HG03342 (cell line): ENCODE results near the gene TALDO1.

Experiments used
- ATAC-seq: cut with Tn5 transposase; IDR thresholded peaks from one replicate; pipeline ENCODE4 v1.9.1; 2021; ENCODE audit warnings: mild to moderate bottlenecking, moderate library complexity; ENCODE audit not compliant: unreplicated experiment

The TALDO1 gene

DNA sequence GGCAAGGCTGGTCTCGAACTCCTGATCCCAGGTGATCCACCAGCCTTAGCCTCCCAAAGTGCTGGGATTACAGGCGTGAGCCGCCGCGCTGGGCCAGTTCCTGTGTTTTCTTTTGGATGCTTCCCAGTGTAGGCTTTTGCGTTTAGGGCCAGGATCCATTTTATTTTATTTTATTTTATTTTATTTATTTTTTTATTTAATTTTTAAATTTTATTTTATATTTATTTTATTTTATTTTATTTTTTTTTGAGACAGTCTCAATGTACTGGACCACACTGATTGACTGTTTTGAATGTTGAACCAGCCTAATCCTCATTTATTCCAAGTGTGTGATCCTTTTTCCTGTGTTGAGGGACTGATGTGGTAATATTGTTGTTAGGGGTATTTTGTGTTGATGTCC lies 32.8 kb upstream of the TALDO1 start:
- no peak for ATAC-seq

DNA sequence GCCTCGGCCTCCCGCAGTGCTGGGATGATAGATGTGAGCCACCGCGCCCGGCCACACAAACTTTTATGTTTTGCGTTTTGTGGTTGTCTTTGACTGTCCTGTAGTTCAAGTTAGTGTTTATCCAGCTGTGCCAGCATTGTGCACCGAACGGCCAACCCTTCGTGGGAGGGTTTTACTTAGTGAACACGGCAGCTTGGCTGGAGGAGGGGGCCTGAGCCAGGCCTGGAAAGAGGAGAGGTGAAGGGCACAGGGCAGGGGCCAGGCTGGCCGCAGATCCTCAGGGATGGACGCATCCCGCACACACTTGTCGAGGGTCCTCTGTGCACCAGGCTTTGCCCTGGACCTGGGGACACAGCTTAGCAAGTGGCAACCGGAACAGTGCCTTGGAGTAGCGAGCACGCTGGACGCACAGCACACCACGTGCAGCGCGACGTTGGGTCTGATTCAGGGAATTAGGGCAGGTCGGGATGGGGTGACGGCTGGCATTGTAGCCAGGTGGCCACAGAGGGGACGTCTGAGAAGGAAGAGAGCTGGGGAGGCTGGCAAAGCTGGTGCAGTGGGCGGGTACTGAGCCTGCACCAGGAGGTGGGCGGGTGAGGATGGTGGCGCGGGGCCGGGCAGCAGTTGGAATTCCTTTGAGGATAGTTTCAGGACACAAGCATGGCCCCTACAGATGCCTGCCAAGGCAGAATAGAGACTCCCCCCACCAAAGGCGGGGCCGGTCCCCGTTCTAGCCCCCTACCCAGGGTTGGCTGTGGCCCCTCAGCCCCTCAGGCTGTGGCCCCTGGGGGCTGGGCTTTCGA lies 27.8 kb upstream of the TALDO1 start:
- ATAC-seq: no peak

DNA sequence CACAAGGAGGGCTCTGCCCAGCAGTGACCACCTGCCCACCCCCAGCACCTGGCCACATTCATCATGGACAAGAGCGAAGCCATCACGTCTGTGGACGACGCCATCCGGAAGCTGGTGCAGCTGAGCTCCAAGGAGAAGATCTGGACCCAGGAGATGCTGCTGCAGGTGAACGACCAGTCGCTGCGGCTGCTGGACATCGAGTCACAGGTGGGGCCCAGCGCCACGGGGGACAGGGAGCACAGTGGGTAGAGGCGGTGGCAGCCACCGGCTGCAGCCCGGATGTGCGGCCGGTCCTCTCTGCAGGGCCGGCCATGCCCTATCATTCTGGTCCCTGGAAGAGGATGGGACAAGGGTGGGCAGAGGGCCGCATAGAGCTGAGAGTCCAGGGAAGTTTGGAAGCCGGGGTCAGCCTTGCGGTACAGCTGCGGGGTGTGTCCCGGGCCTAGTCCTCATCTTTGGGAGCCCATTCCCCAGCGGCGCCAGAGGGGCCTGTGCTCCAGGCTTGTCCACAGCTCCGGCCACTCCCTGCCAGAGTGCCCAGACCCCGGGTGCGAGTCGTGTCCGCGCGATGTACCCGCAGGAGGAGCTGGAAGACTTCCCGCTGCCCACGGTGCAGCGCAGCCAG lies 27.1 kb upstream of the TALDO1 start:
- no peak for ATAC-seq

DNA sequence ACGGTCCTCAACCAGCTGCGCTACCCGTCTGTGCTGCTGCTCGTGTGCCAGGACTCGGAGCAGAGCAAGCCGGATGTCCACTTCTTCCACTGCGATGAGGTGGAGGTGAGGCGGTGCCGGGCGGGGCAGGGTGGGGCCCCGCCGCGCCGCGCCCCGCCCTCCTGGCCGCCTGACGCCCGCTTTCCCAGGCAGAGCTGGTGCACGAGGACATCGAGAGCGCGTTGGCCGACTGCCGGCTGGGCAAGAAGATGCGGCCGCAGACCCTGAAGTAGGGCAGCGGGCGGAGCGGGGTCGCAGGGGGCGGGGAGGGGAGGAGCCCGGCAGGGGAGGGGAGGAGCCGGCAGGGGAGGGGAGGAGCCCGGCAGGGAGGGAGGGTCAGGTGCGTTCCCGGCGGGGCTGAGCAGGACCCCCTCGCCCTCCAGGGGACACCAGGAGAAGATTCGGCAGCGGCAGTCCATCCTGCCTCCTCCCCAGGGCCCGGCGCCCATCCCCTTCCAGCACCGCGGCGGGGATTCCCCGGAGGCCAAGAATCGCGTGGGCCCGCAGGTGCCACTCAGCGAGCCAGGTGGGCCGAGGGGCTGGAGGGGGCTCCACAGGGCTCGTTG lies 26.5 kb upstream of the TALDO1 start:
- ATAC-seq: no peak

DNA sequence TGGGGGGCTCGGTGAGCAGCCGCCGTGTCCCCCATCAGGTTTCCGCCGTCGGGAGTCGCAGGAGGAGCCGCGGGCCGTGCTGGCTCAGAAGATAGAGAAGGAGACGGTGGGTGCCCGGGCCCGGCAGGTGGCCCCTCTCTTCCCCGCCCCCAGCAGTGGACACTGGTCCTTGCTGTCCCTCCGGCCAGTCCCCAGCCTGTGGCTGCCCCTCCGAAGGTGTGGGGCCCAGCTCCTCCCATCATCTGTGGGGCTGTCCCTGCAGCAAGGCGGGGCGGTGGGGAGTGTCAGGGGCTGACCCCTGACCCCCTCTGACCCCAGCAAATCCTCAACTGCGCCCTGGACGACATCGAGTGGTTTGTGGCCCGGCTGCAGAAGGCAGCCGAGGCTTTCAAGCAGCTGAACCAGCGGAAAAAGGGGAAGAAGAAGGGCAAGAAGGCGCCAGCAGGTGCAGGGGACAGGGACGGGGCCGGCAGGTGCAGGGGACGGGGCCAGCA lies 26.0 kb upstream of the TALDO1 start:
- ATAC-seq: no peak

DNA sequence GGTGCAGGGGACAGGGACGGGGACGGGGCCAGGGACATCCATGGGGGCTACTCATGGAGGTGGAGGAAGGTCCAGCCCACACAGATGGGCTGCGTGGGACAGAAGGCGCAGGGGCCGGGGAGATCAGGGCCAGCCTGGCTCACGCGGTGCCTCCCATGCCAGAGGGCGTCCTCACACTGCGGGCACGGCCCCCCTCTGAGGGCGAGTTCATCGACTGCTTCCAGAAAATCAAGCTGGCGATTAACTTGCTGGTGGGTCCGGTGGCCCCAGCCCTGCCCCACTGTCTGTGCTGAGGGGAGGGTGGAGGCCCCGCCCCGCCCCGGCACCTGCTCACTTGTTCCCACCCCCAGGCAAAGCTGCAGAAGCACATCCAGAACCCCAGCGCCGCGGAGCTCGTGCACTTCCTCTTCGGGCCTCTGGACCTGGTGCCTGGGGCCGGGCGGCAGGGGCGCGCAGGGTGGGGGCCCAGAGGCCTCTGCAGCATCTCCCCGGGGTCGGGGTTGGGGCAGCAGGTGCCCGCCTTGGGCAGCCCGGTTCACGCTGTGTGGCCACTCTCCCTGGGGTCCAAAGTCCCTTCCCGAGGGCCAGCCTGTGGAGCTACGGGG lies 25.4 kb upstream of the TALDO1 start:
- ATAC-seq: no peak

DNA sequence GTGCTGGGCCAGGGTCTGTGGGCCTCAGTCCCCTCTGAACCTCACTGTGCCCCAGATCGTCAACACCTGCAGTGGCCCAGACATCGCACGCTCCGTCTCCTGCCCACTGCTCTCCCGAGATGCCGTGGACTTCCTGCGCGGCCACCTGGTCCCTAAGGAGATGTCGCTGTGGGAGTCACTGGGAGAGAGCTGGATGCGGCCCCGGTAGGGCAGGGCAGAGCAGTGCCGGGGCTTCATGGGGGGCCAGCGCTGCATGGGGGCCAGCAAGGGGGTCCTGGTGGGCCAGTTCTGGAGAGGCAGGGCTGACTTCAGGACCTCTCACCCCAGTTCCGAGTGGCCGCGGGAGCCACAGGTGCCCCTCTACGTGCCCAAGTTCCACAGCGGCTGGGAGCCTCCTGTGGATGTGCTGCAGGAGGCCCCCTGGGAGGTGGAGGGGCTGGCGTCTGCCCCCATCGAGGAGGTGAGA lies 24.9 kb upstream of the TALDO1 start:
- no peak for ATAC-seq

DNA sequence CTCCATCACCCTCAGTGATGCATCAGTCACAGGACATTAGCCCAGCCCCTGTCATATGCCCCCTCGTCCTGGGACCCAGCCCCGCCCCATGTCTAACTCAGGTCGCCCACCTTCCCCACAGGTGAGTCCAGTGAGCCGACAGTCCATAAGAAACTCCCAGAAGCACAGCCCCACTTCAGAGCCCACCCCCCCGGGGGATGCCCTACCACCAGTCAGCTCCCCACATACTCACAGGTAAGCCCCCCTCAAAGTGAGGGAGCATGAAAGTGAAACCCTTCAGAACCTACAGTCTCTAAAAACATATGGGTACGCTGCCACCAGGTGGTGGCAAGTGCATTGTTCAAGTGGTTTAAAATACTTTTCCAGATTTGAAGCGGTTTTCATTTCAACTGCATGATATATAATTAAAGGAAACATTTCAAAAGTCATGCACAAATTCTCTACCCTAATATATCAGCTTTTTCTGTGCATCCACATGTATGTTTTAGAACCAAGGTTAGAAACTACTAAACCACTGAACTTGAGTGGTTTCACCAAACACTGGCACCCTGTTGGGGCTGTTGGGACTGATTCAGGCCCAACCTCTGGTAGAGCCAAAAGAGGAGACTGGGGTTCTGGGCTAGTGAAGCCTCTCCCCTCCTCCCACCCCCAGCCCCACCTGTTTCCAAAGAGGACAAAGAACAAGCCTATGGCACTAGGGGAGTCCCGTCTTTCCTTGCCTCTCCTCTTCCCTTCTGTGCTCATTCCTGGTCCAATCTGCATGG lies 24.0 kb upstream of the TALDO1 start:
- ATAC-seq: no peak

DNA sequence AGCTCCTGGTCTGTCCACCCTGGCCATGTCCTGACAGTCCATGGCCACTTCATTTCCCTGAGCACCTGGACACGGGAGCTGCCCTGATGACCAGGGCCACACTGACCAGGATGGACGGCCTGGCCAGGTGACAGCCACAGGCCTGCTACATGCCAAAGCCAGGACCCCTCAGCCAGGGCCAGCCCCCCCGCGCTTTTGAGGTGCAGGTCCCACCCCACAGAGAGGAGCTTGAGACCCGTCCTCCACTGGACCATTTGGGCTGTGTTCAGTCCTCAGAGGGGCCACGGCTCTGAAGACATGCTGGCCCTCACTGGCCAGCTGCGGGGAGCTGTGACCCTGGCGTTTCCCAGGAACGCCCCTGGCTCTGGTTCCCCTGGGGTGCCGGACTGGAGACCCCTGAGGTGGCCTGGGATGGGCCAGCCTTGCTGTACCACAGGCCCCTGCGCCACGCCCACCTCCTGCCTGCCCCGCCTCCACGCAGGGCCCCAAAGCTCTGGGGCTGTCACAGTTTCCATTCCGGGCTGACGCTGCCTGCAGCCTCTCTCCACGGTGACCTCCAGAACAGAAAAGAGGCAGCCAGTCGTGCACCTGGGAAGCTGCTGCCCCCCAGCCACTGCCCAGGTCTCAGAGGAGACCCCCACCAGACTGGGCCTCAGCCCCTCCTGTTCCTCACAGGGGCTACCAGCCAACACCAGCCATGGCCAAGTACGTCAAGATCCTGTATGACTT lies 23.1 kb upstream of the TALDO1 start:
- no peak for ATAC-seq

DNA sequence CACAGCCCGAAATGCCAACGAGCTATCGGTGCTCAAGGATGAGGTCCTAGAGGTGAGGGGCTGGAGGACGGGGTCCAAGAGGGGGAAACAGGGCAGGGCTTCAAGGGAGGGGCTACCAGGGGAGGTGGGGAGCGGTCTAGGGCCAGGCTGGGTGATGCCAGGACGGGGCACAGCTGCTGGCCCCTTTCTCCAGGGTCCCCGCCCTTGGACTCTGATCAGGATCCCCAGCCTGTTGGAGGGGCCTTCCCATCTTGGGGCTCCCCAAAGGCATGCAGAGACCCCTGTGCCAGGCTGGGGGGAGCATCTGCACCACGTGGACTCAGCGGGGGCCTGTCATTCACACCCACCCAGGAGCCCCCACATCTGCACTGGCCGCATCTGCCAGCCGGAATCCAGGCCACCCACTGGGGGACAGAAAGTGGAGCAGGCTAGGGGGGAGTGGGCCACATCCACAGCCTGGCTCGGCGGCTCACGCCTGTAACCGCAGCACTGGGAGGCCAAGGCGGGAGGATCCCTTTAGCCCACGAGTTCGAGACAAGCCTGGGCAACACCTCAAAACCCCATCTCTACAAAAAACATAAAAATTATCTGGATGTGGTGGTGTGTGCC lies 22.4 kb upstream of the TALDO1 start:
- no peak for ATAC-seq

DNA sequence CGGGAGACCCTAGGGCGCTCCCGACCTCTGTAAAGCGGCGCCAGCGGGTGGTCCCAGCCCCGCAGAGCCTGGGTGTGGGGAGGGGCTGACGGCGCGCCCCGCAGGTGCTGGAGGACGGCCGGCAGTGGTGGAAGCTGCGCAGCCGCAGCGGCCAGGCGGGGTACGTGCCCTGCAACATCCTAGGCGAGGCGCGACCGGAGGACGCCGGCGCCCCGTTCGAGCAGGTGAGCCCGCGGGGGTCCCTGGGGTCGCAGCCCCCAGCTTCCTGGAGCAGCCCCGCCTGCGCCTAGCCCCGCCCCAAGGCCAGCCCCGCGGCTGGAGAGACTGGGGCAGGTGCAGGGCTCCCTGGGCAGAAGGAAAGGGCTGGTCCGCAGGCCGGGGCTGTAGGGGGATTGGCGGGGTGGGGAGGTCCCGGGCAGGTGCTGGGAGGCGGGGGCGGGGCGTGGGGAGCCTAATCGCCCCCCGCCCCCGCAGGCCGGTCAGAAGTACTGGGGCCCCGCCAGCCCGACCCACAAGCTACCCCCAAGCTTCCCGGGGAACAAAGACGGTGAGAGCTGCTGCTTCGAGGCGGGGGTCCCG lies 21.6 kb upstream of the TALDO1 start:
- no peak for ATAC-seq

DNA sequence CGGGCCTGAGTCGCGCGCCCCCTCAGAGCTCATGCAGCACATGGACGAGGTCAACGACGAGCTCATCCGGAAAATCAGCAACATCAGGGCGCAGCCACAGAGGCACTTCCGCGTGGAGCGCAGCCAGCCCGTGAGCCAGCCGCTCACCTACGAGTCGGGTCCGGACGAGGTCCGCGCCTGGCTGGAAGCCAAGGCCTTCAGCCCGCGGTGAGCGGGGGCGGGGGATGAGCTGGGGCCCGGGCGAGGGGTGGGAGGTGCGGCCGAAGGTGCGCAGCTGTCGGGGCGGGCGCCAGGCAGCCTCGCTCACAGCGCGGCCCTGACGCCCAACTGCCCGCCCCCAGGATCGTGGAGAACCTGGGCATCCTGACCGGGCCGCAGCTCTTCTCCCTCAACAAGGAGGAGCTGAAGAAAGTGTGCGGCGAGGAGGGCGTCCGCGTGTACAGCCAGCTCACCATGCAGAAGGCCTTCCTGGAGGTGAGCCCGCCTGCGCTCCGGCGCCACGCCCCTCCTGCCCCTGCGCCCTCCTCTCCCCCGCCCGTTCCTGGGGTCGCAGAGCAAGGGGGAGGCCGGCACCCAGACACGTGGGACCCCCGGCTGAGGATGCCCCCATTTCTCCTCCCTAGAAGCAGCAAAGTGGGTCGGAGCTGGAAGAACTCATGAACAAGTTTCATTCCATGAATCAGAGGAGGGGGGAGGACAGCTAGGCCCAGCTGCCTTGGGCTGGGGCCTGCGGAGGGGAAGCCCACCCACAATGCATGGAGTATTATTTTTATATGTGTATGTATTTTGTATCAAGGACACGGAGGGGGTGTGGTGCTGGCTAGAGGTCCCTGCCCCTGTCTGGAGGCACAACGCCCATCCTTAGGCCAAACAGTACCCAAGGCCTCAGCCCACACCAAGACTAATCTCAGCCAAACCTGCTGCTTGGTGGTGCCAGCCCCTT lies 20.7 kb upstream of the TALDO1 start:
- no peak for ATAC-seq

DNA sequence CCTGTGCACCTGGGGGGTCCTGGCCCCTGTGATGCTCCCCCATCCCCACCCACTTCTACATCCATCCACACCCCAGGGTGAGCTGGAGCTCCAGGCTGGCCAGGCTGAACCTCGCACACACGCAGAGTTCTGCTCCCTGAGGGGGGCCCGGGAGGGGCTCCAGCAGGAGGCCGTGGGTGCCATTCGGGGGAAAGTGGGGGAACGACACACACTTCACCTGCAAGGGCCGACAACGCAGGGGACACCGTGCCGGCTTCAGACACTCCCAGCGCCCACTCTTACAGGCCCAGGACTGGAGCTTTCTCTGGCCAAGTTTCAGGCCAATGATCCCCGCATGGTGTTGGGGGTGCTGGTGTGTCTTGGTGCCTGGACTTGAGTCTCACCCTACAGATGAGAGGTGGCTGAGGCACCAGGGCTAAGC lies 20.0 kb upstream of the TALDO1 start:
- no peak for ATAC-seq

DNA sequence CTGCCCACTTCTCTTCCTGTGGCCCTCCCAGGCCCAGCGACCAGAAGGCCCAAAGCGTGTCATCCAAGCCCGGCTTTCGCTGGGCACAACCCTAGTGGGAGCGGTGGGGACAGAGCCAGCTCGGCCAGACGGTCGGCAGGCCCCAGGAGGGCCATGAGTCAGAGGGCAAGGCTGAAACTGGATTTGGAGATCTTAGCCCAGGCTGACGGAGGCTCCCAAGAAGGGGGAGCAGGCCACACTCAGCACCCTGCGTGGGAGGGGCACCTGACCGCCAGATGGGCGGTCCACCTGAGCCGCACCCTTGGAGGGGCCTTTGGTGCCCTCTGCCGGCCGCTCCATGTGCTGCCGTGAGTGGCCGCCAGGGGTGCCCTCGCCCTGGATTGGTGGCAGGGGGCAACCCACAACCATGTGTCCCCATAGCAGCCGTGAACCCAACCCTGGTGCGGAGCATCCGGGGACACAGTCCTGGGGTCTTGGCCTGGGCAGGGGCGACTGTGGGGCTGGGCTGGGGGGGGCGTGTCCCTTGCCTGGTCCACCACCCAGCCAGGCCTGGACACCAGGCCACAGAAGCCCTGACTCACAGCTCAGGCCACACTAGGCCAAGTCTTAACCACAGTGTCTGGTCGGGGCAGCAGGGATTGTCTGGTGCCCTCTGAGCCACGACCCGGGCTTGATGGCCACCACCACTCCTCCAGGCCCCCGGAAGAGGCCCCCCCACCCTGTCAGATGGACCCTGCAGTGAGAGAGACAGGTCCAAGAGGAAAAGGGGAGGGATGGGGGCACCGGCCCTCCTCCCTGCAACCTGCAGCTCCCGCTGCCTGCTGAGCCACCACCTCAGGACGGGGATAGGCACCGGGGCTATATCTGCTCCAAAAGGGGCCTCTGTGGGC lies 19.2 kb upstream of the TALDO1 start:
- no peak for ATAC-seq

DNA sequence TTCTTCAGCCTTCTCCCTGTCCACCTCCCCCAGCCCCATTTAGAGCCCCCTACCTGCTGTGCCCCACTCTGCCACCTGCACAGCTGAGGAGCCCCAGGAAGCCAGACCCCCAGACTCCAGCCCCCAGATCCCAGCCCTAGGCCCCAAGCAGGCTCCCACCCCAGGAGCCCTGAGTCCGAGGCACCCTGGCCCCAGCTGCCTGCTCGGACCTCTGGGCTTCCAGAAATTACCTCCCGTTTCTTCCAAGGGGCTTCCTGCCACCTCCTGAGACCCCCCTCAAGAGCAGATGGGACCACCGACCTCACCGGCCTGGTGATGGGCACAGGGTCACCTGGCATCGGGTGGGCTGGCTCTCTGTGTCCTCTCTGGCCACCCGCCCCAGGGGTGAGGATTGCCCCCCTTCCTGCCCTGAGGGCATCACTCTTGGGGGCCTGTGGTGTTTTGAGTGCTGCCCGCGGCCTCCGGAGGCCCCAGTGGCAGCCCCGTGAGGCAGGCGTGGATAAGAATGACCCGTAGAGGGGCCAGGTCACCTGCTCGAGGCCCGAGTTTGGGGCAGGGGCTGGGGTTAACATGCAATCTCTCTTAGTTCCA lies 18.3 kb upstream of the TALDO1 start:
- ATAC-seq: no peak

DNA sequence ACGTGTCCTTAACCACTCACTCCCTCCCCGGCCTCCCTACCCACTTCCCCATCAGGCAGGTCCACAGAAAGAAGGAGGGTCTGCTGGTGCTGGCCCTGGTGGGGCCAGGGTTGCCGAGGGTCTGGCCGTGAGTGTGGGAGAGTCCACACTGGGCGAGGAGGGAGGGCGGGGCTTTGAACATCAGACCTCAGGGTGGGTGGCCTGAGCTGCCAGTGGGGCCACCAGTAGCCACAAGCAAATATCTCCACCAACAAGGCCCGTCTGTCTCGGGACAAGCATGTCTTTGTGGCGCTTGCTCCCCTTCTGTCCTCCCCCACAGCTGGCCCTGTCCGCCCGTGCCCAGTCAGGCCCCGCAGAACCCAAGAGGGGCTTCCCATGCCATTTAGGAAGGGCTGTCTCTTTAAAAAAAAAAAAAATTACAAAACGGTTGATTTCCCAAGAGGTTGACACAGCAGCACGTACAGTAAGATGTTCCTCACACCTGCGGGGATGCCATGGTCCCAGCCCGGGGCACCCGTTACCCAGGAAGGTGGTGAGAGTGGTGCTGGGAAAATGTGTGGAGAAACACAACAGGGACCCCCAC lies 17.7 kb upstream of the TALDO1 start:
- ATAC-seq: no peak

DNA sequence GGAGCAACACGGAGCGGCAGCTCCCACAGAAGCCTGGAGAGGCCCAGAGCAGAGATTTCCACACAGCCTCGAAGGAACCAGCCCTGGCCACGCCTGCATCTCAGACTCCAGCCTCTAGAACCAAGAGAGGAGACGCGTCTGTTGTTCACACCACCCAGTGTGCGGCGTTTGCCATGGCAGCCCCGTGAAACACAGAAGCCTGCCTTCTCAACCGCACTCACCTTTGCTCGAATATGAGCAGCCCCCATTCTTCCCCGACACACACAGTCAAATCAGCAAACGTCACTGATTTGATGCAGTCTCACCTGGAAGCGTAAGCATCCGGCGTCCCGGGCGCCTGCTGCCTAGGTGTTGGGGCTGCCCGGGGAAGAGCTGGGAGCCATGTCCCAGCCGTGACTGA lies 14.2 kb upstream of the TALDO1 start:
- no peak for ATAC-seq
